Measurements from ENCODE around the gene BIRC2. TPM values are rescaled to one million over a fixed set of nuclear protein-coding genes. Genes with fewer than 3 reads are reported as not detected.

The BIRC2 gene
- total RNA-seq, 2 experiments from 2014 or later, result 107 to 109 TPM

DNA sequence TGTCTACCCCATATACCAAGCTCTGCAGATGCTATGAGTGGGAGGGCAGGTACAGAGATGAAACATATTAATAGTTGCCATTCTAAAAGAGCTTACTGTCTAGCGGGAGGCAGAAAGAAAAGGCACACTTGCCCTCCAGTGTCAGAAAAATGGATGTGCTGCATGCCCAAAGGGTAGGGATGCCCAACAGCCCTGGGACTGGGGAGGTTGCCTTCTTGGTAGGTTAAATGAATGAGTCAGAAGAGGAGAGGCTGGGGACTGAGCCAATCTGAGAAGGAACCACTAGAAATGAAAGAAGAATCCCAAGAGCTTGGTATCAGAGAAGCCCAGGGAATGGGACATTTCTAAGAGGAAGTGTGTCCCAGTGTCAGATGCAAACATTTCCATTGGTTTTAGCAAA, 28.5 kb upstream of the BIRC2 start:
- ChIA-PET POLR2A (interaction anchor here (0.8 to 9.0 kb wide), 8 partner anchors 11 to 294 kb away, joined by 3 to 156 read pairs (median 10); no protein-coding TSS in a partner anchor), CTCF (interaction anchor here (0.6 to 16.1 kb wide), 12 partner anchors 8 to 133 kb away, joined by 3 to 185 read pairs (median 5); no protein-coding TSS in a partner anchor)
- TF ChIP-seq, protein P1, sequence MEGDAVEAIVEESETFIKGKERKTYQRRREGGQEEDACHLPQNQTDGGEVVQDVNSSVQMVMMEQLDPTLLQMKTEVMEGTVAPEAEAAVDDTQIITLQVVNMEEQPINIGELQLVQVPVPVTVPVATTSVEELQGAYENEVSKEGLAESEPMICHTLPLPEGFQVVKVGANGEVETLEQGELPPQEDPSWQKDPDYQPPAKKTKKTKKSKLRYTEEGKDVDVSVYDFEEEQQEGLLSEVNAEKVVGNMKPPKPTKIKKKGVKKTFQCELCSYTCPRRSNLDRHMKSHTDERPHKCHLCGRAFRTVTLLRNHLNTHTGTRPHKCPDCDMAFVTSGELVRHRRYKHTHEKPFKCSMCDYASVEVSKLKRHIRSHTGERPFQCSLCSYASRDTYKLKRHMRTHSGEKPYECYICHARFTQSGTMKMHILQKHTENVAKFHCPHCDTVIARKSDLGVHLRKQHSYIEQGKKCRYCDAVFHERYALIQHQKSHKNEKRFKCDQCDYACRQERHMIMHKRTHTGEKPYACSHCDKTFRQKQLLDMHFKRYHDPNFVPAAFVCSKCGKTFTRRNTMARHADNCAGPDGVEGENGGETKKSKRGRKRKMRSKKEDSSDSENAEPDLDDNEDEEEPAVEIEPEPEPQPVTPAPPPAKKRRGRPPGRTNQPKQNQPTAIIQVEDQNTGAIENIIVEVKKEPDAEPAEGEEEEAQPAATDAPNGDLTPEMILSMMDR (IDR thresholded peaks at IDR 0.05), result peak; percentile 40
- Histone ChIP-seq H3K27ac (ENCODE audit: low read depth in 1 of 2, low read length in 2 of 2) (peak overlapping the region; percentile 95 to 96), H3K36me3 (ENCODE audit: insufficient read depth, low read length) (peaks cover 17% of the 10 kb centered on the region), H3K9me3 (ENCODE audit: control insufficient read depth in 1 of 2, insufficient read depth in 1 of 2, low read length in 2 of 2) (no peaks in the 10 kb centered on the region), H3K27me3 (ENCODE audit: control insufficient read depth in 1 of 2, insufficient read depth in 2 of 2, low read length in 2 of 2) (no peaks in the 10 kb centered on the region), H3K4me1 (ENCODE audit: insufficient read depth, low read length) (peaks cover 36% of the 10 kb centered on the region), H3K4me3 (ENCODE audit: low read length) (peak overlapping the region; percentile 91)
- intact Hi-C loops (cut with DNase I, micrococcal nuclease), result loop anchor here (1.0 to 2.0 kb wide), 3 partner anchors 23 to 30 kb away; partner anchors contain the start of gene BIRC2 (in 1 of the 2)
- ATAC-seq (ENCODE audit: poor library complexity) (peak; percentile 37), DNase-seq (peak in 13 of 14 experiments; percentile 37 to 84 (median 59))
- Mint-ChIP-seq H3K36me3 (ENCODE audit: low read depth) (peaks cover 55% of the 10 kb centered on the region), H3K9me3 (no peaks in the 10 kb centered on the region), H3K4me3 (peak overlapping the region; percentile 97), H3K27me3 (no peaks in the 10 kb centered on the region), H3K4me1 (ENCODE audit: low read depth) (peaks cover 72% of the 10 kb centered on the region), H3K27ac (peak overlapping the region; percentile 93)

DNA sequence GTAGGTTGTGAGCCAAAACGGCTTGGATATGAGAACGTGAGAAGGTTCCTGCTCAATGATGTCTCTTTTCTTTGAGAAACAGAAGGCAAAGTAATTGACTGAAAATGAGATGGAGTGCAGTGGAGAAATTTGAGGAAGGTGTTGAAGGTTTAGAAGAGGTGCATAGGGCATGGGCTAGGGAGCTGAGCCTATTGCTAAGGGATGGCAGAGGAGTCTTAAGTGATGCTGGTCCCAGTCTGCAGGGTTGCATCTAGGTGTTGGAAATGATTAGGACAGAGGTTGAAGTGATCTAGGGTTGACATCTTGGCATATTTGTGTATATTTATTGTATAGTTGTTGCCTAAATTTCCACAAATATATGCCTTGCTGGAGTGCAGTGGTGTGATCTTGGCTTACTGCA, 27.5 kb upstream of the BIRC2 start:
- H3K4me3 Mint-ChIP-seq, result peak overlapping the region; percentile 97
- Histone ChIP-seq H3K36me3 (ENCODE audit: insufficient read depth, low read length) (peaks cover 28% of the 10 kb centered on the region), H3K4me1 (ENCODE audit: insufficient read depth, low read length) (peaks cover 32% of the 10 kb centered on the region), H3K9me3 (ENCODE audit: control insufficient read depth in 1 of 2, insufficient read depth in 1 of 2, low read length in 2 of 2) (no peaks in the 10 kb centered on the region), H3K27ac (ENCODE audit: low read depth in 1 of 2, low read length in 2 of 2) (peak overlapping the region; percentile 57 to 61), H3K27me3 (ENCODE audit: control insufficient read depth in 1 of 2, insufficient read depth in 2 of 2, low read length in 2 of 2) (no peaks in the 10 kb centered on the region), H3K4me3 (ENCODE audit: low read length) (peak overlapping the region; percentile 91)
- peaks cover 63% of the 10 kb centered on the region for H3K36me3 Mint-ChIP-seq (ENCODE audit: low read depth)
- H3K4me1 Mint-ChIP-seq (ENCODE audit: low read depth), result peaks cover 72% of the 10 kb centered on the region
- intact Hi-C loops (cut with DNase I, micrococcal nuclease), result loop anchor here in 1 of 2 experiments (2.0 kb wide), 1 partner anchor 27 kb away; the partner anchor contains the start of gene BIRC2
- peak overlapping the region; percentile 93 for H3K27ac Mint-ChIP-seq
- H3K27me3 Mint-ChIP-seq, result no peaks in the 10 kb centered on the region
- H3K9me3 Mint-ChIP-seq, result no peaks in the 10 kb centered on the region
- DNase-seq (no peak), ATAC-seq (ENCODE audit: poor library complexity) (no peak)
- TF ChIP-seq, protein P1 (IDR thresholded peaks at IDR 0.05), result no peak
- POLR2A ChIA-PET, result interaction anchor here (0.7 to 9.0 kb wide), 7 partner anchors 13 to 51 kb away, joined by 3 to 156 read pairs (median 5); no protein-coding TSS in a partner anchor
- CTCF ChIA-PET, result interaction anchor here (1.6 to 16.1 kb wide), 4 partner anchors 14 to 32 kb away, joined by 6 to 185 read pairs (median 18); no protein-coding TSS in a partner anchor

DNA sequence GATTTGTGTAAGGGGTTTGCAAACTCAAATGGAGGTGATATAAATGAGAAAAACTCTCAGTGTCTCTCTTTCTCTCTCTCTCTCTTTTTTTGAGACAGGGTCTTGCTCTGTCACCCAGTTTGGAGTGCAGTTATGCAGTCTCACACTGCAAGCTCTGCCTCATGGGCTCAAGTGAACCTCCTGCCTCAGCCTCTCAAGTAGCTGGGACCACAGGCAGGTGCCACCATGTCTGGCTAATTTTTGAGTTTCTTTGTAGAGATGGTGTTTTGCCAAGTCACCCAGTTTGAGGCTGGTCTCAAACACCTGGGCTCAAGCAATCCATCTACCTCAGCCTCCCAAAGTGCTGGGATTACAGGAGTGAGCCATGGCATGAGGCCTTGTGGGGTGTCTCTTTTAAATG, 26.8 kb upstream of the BIRC2 start:
- no peak for ATAC-seq (ENCODE audit: poor library complexity)
- Histone ChIP-seq H3K4me3 (ENCODE audit: low read length) (peak overlapping the region; percentile 91), H3K27me3 (ENCODE audit: control insufficient read depth in 1 of 2, insufficient read depth in 2 of 2, low read length in 2 of 2) (no peaks in the 10 kb centered on the region), H3K27ac (ENCODE audit: low read depth in 1 of 2, low read length in 2 of 2) (peak overlapping the region; percentile 57 to 61), H3K4me1 (ENCODE audit: insufficient read depth, low read length) (peaks cover 37% of the 10 kb centered on the region), H3K9me3 (ENCODE audit: control insufficient read depth in 1 of 2, insufficient read depth in 1 of 2, low read length in 2 of 2) (no peaks in the 10 kb centered on the region), H3K36me3 (ENCODE audit: insufficient read depth, low read length) (peaks cover 35% of the 10 kb centered on the region)
- TF ChIP-seq, protein P1 (IDR thresholded peaks at IDR 0.05), result no peak
- no peak for DNase-seq
- no peaks in the 10 kb centered on the region for H3K27me3 Mint-ChIP-seq
- H3K9me3 Mint-ChIP-seq, result no peaks in the 10 kb centered on the region
- H3K36me3 Mint-ChIP-seq (ENCODE audit: low read depth), result peaks cover 69% of the 10 kb centered on the region
- ChIA-PET CTCF (interaction anchor here (1.2 to 16.1 kb wide), 4 partner anchors 10 to 32 kb away, joined by 4 to 185 read pairs (median 16); no protein-coding TSS in a partner anchor), POLR2A (interaction anchor here (0.7 to 9.0 kb wide), 6 partner anchors 13 to 52 kb away, joined by 3 to 156 read pairs (median 5); no protein-coding TSS in a partner anchor)
- H3K27ac Mint-ChIP-seq, result peak overlapping the region; percentile 93
- H3K4me3 Mint-ChIP-seq, result peak overlapping the region; percentile 97
- intact Hi-C loops (cut with DNase I, micrococcal nuclease), result no loop called here
- peaks cover 74% of the 10 kb centered on the region for H3K4me1 Mint-ChIP-seq (ENCODE audit: low read depth)
